GM19193 (cell line): ENCODE results near the gene ZNF346.

Experiments
- POLR2A ChIP-seq: IDR thresholded peaks from 4 replicates; pipeline ENCODE4 v1.6.1; 2011; ENCODE audit not compliant: insufficient read depth, insufficient read length; ENCODE audit errors: extremely low read depth

Gene ZNF346

DNA sequence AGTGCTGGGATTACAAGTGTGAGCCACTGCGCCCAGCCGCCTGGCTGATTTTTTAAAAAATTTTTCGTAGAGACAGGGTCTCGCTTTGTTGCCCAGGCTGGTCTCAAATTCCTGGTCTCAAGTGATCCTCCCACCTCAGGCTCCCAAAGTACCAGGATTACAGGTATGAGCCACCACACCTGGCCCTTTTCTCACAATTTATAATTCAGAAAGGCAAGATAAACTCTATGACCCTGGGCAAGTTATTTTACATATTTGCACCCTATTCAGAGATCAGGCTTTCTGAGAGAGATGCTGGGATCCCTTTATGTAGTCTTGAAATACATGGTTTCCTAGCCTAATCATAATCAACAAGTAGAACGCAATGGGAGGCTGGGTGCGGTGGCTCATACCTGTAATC, 20.6 kb downstream of the ZNF346 start:
- no peak for TF ChIP-seq POLR2A

DNA sequence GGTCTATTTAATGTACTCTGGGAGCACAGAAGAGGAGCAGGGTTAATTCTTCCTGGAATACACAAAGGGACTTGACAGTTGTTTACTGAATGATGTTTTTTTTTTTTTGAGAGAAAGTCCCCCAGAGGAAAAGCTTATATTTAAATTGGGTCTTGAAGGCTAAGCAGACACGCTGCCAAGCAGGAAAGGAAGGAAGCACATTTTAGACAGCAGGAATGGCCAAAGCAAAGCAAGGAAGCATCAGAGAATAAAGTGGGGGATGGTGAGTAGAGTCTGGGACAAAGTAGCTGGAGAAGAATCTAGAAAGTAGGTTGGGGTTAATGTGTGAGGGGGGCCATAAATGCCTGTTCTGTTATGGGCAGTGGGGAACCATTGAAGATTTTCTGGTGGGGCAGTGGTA, 21.5 kb downstream of the ZNF346 start:
- TF ChIP-seq POLR2A = no peak

GRCh38 chr5:177044641-177045040, 22.1 kb downstream of the ZNF346 start:
- no peak for TF ChIP-seq POLR2A

DNA sequence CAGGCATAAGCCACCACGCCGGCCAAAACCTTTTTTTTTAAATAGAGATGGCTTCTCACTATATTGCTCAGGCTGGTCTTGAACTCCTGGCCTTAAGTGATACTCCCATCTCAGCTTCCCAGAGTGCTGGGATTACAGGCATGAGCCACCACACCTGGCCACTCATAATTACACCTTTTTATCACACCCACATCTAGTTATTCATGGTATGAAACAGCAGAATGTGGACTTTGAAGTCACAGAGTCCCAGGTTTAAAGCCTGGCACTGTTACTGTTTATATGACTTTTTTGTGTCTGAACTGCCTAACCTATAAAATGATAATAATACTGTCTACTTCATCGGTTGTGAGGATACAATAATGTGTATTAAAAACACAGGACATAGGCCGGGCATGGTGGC, 23.1 kb downstream of the ZNF346 start:
- no peak for TF ChIP-seq POLR2A

- no peak for TF ChIP-seq POLR2A
Measured at GRCh38 chr5:177049285-177049684, 26.8 kb downstream of the ZNF346 start.

DNA sequence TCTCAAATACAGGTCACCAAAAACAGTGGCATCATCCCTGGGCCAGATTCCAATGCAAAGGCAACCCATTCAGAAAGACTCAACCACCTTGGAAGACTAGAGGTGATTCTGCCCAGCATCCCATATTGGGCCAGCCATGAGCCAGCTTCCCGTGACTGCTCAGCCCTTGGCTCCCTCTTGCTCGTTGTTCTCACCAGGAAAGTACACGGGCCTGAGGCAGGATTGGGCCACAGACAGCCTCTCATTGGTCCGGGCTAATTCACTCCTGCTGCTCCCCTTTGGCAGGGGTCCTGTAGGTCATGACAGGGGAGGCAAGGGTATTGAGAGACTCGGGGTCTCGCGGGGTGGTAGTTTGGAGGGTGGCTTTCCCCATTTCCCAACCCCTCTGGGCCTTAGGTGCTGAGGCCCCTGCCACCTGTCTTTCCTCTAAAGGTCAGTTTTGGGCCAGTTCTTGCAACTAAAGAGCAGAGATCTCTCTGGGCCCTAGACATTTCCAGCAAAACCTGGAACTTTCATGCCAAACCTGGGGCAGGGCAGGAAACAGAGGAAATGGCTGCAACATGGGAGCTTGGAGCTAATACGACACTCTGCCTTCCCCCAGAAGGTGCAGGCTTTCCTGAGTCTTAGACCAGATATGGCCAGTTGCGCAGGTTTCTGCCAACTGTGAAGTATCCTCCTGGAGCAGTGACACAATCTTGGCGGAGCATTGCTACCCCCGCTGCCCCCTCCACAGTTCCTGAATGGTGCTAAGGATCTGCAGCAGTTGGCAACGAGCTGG, 42.2 kb downstream of the ZNF346 start:
- TF ChIP-seq POLR2A = no peak

DNA sequence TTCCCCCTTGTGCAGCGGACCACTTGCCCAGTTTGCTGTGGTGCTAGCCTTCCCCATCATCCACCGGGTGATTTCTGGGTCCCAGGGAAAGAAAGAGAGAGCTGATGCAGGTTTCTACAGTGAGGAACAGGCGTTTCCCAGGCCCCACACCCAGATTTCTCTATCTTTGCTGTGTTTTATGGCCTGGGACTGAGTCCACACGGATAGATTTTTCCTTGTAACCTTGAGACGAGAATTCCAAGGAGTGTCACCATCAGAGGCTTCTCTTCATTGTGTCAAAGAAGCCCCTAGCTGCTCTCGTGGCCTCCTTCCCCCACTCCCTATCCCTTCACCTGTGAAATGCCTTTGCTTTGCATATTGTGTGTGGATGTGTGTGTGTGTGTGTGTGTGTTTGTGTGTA, 43.0 kb downstream of the ZNF346 start:
- TF ChIP-seq POLR2A = no peak

GRCh38 chr5:177066224-177066623, 43.7 kb downstream of the ZNF346 start:
- no peak for TF ChIP-seq POLR2A

DNA sequence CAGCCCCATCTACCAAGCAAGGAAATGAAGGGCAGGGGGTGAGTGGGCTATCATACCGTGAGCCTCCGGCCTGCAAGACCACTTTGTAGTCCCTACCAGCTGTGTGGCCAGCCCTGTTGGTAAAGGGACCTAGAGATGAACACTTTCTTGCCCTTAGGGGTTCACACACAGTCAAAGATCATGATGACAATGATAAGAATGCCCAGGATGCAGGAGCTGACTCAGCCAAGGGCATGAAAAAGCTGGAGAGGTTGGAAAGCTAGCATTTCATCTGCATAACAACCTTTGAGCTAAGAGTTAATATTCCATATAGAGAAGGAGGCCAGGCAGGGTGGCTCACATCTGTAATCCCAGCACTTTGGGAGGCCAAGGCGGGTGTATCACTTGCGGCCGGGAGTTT, 45.0 kb downstream of the ZNF346 start:
- TF ChIP-seq POLR2A = no peak

GRCh38 chr5:177070536-177071191, 48.2 kb downstream of the ZNF346 start:
- TF ChIP-seq POLR2A = no peak

DNA sequence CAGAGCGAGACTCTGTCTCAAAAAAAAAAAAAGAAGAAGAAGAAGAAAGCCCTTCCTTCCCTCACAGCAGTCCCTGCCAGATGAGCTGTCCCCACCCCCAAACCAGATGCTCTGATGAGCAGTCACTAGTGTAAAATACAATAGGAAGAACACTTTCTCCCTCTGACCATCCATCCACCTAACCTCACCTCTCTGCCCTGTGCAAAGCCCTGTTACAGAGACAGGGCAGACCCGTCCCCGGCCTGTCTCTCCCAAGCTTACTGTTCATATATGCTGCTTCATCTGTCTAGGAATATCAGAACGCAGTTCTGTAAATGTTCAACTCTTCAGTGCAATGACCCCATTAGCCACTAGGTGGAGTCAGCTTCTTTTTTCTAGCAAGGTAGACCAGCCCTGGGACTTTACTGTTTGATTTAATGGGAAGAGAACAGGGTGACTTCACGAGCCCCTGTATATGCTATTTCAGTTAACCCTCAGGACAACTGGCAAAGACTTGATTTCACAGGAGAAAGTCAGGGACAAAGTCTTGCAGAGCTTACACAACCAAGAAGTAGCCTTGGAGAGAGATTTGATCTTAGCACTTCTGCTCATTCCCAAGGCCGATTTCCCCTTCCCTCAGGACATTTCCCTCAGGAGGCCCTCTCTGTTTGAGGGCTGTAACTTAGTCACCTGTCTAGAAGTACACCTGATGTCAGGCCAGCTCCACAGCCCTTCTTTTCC, 49.3 kb downstream of the ZNF346 start:
- no peak for TF ChIP-seq POLR2A

DNA sequence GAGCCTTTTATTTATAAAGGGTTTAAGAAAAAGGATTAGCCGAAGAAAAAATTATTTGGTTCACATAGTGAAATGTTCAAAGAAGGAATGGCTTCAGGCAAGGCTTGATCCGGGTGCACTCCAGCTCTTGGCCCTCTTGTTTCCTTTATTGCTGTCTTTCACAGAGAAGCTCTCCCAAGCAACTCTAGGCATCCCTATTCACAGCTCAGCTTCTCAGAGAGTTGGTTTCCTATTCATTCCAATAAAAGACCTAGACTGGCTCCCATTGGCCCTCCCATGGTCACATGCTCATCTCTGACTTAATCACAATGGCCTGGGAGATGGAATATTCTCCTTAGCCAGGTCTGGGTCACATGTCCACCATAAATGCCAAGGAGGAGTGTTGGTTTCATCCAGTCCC, 54.8 kb downstream of the ZNF346 start:
- TF ChIP-seq POLR2A = no peak

DNA sequence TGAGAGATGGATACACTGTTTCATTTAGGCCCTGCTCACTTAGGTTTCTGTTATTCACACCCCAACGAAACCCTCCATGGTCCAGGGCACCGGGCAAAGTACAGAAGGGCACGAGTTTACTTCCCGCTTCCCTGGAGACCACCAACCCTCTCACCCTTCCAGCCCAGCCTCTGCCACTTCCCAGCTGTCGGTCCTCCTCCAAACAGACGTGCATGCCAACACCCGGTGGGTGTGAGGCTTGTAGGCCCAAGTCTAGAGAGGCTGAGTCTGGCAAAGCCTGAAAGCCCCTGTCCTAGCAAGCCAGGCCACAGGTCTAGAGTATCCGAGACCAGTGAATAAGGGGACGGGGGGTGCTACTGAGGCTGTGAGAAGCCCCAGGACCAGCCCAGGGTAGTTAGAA, 57.1 kb downstream of the ZNF346 start:
- TF ChIP-seq POLR2A = no peak

DNA sequence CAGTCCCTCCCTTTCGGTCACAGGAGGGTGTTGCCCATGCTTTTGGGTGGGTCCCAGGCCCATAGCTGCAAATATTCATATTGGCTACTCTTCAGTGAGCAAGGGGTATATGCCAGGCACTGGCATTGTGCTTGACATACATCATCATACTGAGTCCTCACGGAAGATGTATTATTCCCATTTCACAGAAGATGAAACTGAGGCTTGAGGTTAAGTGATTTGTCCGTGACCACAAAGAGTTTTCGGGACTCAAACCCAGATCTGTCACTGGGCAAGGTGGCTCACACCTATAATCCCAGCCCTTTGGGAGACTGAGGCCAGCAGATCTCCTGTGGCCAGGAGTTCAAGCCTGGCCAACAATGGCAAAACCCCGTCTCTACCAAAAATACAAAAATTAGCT, 57.8 kb downstream of the ZNF346 start:
- TF ChIP-seq POLR2A = no peak

GRCh38 chr5:177081859-177082258, 59.4 kb downstream of the ZNF346 start:
- TF ChIP-seq POLR2A = no peak

DNA sequence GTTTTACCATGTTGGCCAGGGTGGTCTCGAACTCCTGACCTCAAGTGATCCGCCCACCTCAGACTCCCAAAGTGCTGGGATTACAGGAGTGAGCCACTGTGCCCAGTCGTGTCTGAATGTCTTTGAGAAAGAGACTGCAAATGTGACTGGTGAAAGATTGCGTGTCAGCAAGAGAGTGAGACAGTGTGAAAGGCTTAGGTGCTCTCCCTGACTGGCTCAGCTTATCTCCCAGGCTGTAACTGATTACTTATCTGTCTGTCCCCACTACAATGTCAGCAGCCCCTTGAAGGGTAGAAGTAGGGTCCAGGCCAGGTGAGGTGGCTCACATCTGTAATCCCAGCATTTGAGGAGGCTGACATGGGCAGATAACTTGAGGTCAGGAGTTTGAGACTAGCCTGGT, 60.9 kb downstream of the ZNF346 start:
- TF ChIP-seq POLR2A = no peak
